GM18498 (cell line): Measurements from ENCODE around the gene IL24.
"Not testable (repeated sequence)": the region's sequence is repeated elsewhere in the genome, so short reads cannot be mapped to it uniquely, and the experiment has no call there.

Experiments used
- ATAC-seq: cut with Tn5 transposase; IDR thresholded peaks from one replicate; pipeline ENCODE4 v1.9.1; 2021; ENCODE audit warnings: mild to moderate bottlenecking, moderate library complexity; ENCODE audit not compliant: unreplicated experiment

Gene IL24

DNA sequence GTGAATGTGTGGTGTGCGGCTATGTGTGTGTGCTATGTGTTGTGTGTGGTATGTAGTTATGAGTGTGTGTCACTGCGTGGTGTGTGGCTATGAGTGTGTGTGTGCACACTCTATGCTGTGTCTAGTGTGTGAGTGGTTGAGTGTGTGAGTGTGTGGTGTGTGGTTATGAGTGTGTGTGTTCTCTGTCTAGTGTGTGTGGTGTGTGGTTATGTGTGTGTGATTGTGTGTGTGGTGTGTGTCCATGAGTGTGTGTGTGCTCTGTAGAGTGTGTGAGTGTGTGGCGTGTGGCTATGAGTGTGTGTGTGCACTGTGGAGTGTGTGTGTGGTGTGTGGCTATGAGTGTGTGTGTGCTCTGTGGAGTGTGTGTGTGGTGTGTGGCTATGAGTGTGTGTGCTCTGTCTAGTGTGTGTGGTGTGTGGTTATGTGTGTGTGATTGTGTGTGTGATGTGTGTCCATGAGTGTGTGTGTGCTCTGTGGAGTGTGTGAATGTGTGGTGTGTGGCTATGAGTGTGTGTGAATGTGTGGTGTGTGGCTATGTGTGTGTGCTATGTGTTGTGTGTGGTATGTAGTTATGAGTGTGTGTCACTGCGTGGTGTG is 26.8 kb downstream of the IL24 start:
- ATAC-seq, result not testable (repeated sequence)

DNA sequence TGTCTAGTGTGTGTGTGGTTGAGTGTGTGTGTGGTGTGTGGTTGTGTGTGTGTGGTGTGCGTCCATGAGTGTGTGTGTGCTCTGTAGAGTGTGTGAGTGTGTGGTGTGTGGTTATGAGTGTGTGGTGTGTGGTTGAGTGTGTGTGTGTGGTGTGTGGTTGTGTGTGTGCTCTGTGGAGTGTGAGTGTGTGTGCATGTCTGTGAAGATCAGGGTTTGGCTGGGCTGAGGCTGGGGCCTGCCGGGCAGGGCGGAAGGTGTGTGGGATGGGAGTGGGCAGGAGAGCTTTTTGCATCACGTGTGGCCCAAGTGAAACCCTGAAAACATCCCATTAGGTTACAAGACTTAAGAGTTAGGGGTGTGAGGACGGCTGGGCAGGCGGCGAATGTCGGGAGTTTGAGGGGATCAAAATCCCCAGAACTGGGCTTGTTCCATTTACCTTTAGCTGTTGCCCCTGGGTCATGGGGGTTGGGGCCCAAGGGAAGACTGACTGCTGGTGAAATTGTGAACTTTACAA is 27.4 kb downstream of the IL24 start:
- peak; percentile 28 for ATAC-seq

DNA sequence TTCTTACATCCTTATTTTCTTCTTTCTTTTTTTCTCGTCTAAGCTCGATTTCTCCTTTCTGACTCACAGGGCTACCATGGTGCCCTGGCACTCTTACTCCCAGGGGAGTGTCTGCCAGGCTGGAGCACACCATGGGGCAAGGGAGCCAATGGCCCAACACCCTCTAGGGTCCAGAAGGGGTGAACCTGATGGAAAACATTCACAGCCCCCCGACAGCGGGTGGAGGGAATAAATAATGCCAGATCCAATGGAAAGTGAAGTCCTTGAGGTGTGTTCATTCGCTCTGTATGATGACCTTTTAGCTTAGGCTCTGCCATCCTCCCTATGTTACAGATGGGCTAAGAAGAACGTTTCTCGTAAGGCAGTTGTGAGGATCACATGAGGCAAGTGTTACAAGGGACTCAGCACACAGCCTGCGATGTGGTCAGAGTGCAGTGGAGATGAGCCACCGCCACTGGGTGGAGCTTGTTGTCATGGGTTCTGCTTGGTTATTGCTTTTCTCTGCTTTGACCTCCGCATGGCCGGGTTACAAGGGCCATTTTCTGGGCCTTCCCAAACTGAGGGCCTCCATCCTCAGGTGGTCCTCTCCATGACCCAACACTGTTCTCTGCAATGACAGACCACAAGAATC is 28.0 kb downstream of the IL24 start:
- ATAC-seq, result peak; percentile 55

DNA sequence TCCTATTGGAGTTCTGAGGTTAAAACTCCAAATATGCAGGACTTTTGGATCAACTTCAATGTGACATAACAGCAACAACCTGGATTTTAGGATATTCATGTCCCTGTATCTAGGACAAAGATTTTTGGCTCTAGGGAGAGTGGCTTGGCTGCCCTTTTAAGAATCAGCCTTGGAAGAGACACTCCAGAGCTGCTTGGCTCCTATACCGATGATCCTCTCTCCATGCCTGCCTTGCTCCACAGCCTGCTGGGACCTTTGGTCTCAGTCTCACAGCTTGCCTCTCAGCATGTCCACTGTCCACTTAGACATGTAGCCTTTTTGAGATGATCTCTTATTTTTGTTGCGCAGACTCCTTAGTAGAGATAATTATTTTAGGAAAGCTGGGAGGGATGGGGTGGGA is 29.0 kb downstream of the IL24 start:
- ATAC-seq, result no peak

DNA sequence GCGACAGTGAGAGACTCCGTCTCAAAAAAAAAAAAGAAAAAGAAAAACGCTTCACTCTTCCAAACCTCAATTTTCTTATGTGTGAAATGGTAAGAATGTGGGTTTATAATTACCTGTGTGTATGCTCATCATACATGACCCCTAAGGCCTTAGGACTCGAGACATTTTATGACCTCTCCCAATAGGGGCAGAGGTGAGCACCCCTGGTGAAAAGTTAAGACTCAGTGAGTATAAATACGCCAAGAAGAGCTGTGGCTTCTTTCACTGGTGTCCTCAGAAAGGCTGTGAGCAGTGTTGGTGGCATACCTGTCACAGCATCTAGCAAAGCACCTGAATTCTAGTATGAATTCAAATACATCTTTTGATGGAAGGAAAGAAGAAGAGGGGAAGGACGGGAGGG is 32.3 kb downstream of the IL24 start:
- no peak for ATAC-seq

DNA sequence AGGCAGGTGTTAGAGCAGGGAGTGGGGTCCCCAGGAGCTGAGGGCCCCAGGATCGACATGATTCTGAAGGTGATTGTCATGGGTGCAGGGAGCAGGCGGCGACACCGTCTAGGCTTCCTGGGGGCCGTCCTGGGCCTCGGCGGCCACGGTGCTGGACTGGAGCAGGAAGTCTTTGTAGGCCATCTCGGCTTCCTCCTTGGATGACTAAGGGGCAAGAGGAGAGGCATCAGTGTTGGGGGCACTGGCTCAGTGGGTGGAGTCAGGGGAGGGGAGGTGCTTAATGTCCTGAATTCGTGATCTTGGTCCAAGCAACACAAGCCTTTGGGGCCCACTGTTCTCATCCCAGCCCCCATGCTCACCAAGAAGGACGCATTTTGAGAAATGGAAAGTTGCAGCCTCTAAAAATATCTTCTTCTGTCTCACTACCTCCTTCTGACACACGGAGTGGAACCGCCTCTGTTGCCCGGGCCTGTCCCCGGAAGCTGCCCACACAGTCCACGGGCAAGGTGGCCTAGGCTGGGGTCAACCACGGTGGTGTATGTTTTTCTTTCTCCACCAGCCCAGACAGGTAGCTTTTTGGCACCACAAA is 33.1 kb downstream of the IL24 start:
- ATAC-seq, result peak; percentile 75

DNA sequence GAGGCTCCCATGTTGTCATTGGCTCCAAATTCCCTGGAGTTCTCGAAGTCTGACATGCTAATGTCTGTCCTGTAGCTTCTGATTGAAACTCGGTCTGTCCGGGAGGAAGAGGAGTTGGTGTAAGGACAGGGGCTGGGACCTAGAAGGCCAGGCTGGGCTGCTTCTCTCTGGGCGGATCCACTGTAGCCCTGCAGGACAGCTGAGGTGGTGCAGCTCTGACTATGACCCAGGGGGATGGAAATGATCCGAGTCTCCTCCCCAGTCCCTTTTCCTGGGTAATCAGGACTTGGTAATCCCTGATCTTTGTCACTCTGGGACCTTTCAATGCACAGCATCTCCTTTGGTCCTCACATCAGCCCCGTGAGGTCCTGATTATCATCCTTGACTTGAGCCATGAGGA is 34.5 kb downstream of the IL24 start:
- ATAC-seq, result no peak

DNA sequence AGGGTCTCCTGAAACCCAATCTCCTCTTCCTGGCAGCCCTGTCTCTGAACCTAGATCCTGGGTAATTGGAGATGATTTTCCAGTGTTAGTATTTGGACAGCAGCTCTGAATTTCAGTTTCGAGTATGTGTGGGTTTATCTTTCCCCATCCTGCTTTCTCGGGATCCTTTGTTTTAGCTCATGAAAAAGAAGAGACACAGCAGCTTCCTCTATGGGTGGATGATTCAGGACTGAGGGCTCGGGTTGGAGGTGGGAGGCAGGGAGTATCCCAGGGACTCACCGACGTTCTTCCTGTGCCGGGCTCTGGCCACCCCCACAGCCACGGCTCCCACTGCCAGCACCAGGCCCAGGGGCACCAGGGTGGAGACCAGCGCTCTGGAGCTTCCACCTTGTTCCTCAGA is 34.9 kb downstream of the IL24 start:
- ATAC-seq, result no peak

DNA sequence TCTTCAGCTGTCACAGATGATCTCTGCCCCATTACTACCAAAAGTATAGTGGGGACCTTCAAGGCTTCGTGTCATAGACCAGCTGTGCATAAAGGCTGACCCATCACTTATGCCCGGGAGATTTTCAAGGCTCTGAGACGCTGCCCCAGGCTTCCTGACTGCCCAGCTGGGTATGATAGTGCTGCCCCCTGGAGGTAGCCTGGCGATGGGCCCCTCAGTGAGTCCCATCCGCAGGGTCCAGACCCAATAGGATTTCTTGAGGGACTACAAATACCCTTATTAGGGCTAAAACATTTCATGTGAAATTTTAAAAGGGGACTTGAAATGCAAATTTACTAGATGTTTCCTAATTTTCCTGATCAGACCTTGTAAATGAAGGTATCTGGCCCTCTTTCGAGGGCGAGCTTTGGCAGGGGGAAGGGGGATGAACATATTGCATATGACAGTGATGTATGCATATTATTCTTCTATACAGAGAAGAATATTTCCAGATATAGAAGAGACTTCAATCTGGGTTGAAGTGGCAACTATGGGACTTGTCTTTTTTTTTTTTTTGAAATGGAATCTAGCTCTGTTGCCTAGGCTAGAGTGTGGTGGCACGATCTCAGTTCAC is 36.2 kb downstream of the IL24 start:
- ATAC-seq, result no peak

DNA sequence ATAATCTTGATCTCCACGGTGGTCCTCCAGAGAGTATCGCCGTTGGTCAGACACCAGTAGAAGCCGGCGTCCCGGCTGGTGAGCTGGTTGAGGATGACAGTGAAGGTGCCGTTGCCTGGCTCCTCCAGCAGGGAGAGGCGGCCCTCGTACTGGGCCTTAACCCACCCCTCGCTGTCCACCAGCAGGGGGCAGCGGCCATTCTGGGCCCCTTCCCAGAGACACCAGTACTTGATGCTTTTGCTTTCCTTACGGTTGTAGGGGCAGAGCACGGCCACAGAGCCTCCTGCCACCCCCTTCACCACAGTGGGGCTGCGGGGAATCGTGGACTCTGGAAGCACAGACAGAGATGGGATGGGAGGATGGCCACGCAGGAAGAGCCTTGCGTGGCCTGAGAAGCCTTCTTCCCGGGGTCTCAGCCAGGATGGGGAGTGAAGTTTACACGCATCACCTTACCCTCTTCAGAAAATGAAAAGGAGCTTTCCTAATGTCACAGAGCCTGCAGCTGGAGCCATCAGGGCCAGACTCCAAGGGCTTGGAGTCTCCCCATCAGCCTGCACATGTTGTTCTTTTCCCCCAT is 38.3 kb downstream of the IL24 start:
- no peak for ATAC-seq

DNA sequence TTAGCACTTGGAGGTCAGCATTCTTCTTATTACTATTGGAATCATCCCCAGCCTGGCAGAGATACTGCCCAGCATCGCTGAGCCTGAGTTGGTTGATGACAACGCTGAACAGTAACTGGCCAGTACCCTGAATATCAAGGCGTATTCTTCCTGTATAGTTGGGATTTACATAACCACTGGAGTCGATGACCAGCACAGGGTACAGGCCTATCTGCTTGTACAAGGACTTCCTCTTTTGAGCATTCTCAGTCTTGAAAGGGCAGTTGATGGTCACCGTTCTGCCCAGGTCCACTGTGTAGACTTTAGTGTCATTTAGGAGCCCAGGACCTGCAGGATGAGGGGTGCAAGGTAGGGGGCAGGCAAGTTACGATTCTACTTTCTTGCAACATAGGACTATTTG is 40.2 kb downstream of the IL24 start:
- no peak for ATAC-seq

DNA sequence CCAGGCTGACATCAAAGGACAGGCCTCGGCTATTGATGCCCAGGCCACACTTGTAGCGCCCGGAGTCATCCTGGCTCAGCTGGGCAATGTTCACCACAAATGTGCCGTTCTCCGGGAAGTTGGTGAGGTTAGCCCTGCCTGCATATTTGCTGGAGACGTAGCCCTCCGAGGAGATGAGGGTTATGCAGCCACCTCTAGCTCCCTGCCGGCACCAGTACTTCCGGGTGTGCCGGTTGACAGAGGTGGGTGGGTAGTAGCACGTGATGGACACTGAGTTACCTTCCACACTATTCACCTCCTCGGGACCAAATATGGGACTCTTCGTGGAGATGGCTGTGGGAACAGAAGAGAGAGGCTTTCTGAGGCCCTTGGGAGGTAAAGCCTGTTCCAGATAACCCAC is 41.9 kb downstream of the IL24 start:
- no peak for ATAC-seq

DNA sequence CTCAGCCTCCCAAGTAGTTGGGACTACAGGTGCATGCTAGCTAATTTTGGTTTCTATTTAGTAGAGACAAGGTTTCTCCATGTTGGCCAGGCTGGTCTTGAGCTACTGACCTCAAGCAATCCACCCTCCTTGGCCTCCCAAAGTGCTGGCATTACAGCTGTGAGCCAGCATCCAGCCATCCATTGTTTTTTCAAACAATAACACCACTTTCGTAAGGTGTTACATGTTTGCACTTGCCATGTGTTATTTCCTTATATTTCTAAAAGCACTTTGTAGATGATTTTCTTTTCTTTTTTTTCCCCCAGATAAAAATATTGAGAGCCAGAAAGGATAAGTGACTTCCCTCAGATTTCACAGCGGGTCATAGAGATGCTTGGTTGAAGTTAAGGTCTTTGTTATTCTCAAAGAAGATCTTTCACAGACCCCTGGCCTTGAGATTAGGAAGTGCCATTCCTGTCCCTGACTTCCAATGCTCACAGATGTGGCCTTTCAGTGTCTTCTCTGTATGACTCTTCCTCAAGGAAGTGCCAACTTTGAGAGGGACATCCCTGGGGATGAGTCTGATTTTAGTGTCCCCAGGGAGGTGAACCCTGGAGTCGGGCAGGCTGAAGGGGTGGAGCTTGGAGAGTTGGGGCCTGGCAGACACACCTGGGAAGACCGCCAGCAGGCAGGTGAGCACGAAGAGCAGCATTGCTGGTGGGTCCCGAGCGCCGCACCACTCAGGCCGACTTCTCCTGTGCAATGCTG is 42.8 kb downstream of the IL24 start:
- ATAC-seq, result no peak

DNA sequence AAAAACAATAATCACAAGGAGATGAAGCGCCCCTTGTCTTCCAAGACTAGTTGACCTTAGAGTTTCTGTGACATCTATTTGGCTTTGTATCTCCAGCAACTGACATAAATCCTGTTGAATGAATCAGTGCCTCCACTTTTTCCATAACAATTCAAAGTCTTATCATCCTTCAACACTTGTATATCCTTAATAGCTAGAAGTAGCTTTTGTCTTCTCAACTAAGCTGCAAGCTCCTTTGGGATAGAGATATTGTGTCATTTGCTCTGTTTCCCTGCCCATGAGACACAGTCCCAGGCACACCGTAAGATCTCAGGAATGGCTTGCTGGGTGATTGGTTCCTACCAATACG is 43.3 kb downstream of the IL24 start:
- no peak for ATAC-seq

DNA sequence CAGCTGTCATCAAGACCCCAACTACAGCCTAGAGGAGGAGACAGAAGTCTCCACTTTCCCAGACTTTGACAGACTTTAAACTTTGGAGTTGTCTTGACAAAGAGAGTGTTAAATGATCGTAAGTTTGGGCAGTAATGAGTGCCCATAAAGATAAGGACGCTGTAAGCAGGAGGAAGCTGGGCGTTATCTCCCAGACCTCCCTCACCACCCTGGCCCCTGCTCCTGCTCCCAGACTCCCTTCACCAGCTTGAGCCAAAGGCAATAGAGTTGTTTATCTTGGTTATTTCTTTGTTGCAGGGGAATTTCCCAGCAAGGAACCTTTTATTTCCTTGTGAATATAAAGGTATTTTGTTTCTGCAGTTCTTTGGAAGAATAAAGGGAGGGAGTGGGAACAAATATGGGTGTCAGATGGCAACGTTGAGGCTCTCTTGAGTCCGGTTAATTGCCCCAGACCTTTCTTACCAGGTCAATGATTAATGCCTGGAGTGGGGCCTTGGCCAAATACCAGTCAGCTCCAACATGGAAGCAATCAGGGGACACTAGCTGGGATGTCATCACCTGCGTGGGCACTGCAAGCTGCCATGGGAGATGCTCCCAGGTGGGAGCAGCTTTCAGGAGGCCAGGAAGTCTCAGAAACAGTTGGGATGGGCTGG is 44.6 kb downstream of the IL24 start:
- no peak for ATAC-seq

DNA sequence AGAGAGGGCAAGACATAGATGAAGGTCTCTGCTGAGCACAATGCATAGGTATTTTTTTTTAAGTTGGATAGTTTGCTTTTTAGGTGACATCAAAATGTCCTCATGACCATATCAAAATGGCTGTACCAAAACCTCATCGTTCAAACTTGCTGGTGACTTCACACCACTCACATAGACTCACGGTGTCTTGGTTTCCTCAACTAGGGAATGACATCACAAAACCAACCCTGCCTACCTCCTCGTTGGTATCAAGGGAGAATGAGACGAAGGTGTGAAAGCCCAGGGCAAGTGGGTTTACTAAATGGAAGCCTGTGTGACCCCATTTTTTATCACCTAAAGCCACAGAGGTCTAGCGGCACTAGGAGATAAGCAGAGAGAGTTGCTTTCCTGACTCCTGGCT is 47.5 kb downstream of the IL24 start:
- no peak for ATAC-seq

DNA sequence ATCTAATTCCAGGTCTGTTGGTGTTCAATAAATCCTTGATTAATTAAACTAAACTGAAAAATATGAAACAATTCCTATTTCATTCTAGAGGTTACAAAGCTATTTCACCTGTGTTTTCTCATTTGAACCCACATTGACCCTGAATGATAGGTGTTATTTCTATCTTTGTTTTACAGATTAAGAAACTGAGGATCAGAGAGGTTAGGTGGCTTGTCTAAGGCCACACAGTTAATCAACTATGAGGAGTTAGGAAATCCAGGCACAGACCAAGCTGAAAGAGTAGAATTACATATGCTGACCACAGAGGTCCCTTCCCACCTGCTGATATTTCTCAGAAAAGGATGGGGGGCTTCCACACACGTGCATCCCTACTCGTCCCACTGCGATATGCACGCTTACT is 48.5 kb downstream of the IL24 start:
- no peak for ATAC-seq

DNA sequence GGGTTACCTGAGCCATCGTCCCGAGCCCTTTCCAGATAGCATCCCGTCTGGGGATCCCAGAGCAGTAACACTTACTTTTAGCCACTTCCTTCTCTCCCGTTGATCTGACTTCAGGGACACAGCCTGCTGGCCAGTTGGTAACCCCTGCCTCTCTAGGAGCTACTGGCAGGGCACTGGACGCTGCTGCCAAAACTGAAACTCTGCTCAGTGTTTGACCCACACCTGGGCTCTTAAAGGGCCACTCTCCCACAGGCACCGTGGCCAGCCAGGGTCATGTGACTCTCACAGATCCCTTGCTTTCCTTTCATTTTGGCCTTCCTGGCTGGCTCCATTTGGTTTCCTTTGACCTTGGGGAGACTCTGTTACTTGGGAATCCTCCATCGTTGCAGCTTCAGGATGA is 49.0 kb downstream of the IL24 start, which contains the start of gene PIGR:
Gene PIGR, minus strand, starts transcription at position 206 of the 400 bp plus-strand sequence. CDS start 5,935 bp downstream, outside the sequence.
- no peak for ATAC-seq

DNA sequence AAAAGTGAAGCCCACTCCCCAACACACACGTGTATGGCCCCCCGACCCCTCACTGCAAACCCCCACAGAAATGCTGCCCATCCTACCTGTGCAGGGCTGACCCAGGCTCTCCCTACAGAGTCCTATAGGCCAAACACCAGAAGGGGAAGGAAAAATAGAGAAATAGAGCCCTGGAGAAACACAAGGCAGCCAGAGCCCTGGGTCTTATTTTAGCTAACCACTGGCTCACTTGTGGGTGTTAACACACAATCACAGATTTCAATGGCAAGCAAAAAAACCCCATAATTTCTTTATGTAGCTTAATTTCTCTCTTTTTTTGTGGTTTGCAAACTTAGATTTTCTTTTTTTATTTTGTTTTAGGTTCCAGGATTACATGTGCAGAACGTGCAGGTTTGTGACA is 50.0 kb downstream of the IL24 start:
- no peak for ATAC-seq

DNA sequence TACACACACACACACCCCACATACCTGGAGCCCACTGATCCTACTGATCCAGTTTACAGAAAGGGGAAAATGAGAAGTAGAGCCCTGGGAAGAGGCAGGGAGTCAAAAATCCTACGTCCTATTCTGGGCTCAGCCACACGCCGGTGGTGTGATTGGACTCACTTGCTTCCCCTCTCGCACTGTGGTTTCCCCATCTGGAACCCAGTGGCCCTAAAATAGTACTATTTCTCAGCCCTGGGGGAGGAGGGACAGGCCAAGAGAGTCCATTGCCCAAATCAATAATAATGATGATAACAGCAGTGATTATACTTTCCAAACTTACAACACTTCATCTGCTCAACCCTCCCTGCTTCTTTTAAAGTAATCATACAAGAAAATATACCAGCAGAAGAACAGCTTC is 52.0 kb downstream of the IL24 start:
- no peak for ATAC-seq

DNA sequence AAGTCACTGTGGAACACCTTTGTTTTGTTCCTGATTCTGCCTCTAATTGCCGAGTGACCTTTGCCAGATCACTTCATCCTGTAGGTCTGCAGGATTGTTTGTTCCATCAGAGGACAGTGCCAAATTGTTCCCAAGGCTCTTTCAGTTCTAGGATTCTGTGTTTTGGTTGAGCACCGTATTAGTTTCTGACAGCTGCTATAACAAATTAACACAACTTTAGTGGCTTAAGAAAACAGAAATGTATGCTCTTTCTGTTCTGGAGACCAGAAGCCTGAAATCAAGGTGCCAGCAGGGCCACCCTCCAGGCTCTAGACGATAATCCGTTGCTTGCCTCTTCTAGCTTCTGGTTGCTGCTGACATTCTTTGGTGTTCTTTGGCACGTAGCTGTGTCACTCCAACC is 52.4 kb downstream of the IL24 start:
- no peak for ATAC-seq
